SK-N-SH (cell line): Measurements from ENCODE around the gene RAB6B. TPM values are rescaled to one million over a fixed set of nuclear protein-coding genes. Genes with fewer than 3 reads are reported as not detected.

Source experiments
- CTCF ChIA-PET: fragments of 300-600, 350-600 bp; formaldehyde crosslinking; extraction: SDS; loops from one replicate; lab custom pipeline; 2021; lab: Yijun Ruan, JAX
- POLR2A ChIA-PET: fragments of 350-600 bp; sonication (Branson Sonifier 250); formaldehyde crosslinking; extraction: SDS; loops from one replicate; lab custom pipeline; 2020; ENCODE audit warnings: antibody characterized with exemption, inconsistent platforms; lab: Yijun Ruan, JAX
- DNase-seq: peaks from one replicate; pipeline ENCODE4 v3.0.0; 2012
- H2AFZ ChIP-seq: fragments of 200-600 bp; sonication (generic); 2 replicates; pipeline ENCODE4 v1.8.1; 2016; ENCODE audit warnings: antibody characterized with exemption, mild to moderate bottlenecking, low read depth
- H3F3A ChIP-seq: fragments of 200-600 bp; sonication (generic); replicated peaks from 2 replicates; pipeline ENCODE3; 2016; ENCODE audit warnings: antibody characterized with exemption, mild to moderate bottlenecking; ENCODE audit not compliant: insufficient read depth
- H3K27ac ChIP-seq, 2 experiments: fragments of 200-500 bp in 1 of 2; fragments of 200-600 bp in 1 of 2; sonication (Bioruptor generic) in 1 of 2; sonication (generic), shearing (Covaris generic) in 1 of 2; 2 replicates each; pipeline versions ENCODE4 v1.5.1 to v1.6.1; 2014 to 2016; ENCODE audit warnings: low read depth in 2 of 2, inconsistent platforms in 1 of 2, low read length in 1 of 2, mild to moderate bottlenecking in 1 of 2, mixed read lengths in 1 of 2
- H3K27me3 ChIP-seq: fragments of 200-600 bp; sonication (generic), shearing (Covaris generic); 2 replicates; pipeline ENCODE4 v1.6.1; 2016; ENCODE audit warnings: mixed run types; ENCODE audit not compliant: insufficient read depth
- H3K36me3 ChIP-seq, 2 experiments: fragments of 200-500 bp in 1 of 2; fragments of 200-600 bp in 1 of 2; sonication (Bioruptor generic) in 1 of 2; sonication (generic) in 1 of 2; replicated peaks in 1 of 2; 2 replicates each; pipeline versions ENCODE3 to v1.5.1; 2014 to 2016; ENCODE audit warnings: low read length in 1 of 2, mild to moderate bottlenecking in 1 of 2; ENCODE audit not compliant: insufficient read depth in 2 of 2, control insufficient read depth in 1 of 2
- H3K4me1 ChIP-seq, 2 experiments: fragments of 200-500 bp in 1 of 2; fragments of 200-600 bp in 1 of 2; sonication (Bioruptor generic) in 1 of 2; sonication (generic), shearing (Covaris generic) in 1 of 2; 2 replicates each; pipeline versions ENCODE4 v1.5.1 to v1.6.1; 2014 to 2016; ENCODE audit warnings: low read depth in 1 of 2, low read length in 1 of 2, mixed run types in 1 of 2; ENCODE audit not compliant: insufficient read depth in 2 of 2, control insufficient read depth in 1 of 2
- H3K4me2 ChIP-seq: fragments of 200-600 bp; sonication (generic), shearing (Covaris generic); 2 replicates; pipeline ENCODE4 v1.6.1; 2017; ENCODE audit warnings: mixed run types
- H3K4me3 ChIP-seq, 2 experiments: fragments of 200-500 bp in 1 of 2; fragments of 200-600 bp in 1 of 2; sonication (Bioruptor generic) in 1 of 2; sonication (generic), shearing (Covaris generic) in 1 of 2; 2 replicates each; pipeline versions ENCODE4 v1.5.1 to v1.8.1; 2014 to 2016; ENCODE audit warnings: low read depth in 2 of 2, inconsistent platforms in 1 of 2, low read length in 1 of 2, mild to moderate bottlenecking in 1 of 2, mixed read lengths in 1 of 2, moderate library complexity in 1 of 2
- H3K79me2 ChIP-seq: fragments of 200-600 bp; sonication (generic); 2 replicates; pipeline ENCODE4 v1.8.1; 2017; ENCODE audit warnings: mild to moderate bottlenecking; ENCODE audit not compliant: insufficient read depth
- H3K9ac ChIP-seq: fragments of 200-600 bp; sonication (generic); 2 replicates; pipeline ENCODE4 v1.6.1; 2017; ENCODE audit warnings: mixed run types
- H3K9me2 ChIP-seq: fragments of 200-600 bp; sonication (generic); 2 replicates; pipeline ENCODE4 v1.6.1; 2017; ENCODE audit warnings: mixed run types
- H3K9me3 ChIP-seq: fragments of 200-600 bp; sonication (generic); 2 replicates; pipeline ENCODE4 v1.6.1; 2017; ENCODE audit warnings: mixed run types, mild to moderate bottlenecking, moderate library complexity
- H4K20me1 ChIP-seq: fragments of 200-600 bp; sonication (generic); 2 replicates; pipeline ENCODE4 v1.6.1; 2017; ENCODE audit warnings: mild to moderate bottlenecking, mixed run types; ENCODE audit not compliant: insufficient read depth
- GABPA ChIP-seq: IDR thresholded peaks from 2 replicates; pipeline ENCODE4 v1.4.0; 2012; ENCODE audit warnings: low read depth, mild to moderate bottlenecking
- GATA2 ChIP-seq: sonication (generic); formaldehyde crosslinking; IDR thresholded peaks from 2 replicates; pipeline ENCODE4 v1.5.0; 2020; ENCODE audit warnings: mild to moderate bottlenecking, missing genetic modification reagents
- IRF3 ChIP-seq: fragments of 150-350 bp; IDR thresholded peaks from 2 replicates; pipeline ENCODE4 v1.6.1; 2016; ENCODE audit warnings: mild to moderate bottlenecking, low read depth, low read length
- JUND ChIP-seq: IDR thresholded peaks from 2 replicates; pipeline ENCODE4 v1.4.0; 2012
- MEF2A ChIP-seq: IDR thresholded peaks from 2 replicates; pipeline ENCODE4 v1.4.0; 2012; ENCODE audit warnings: low read depth, borderline replicate concordance
- MXI1 ChIP-seq: IDR thresholded peaks from 2 replicates; pipeline ENCODE4 v1.6.1; 2012; ENCODE audit warnings: mild to moderate bottlenecking, low read depth, low read length, improper control_type of control experiment
- NFIC ChIP-seq: IDR thresholded peaks from 2 replicates; pipeline ENCODE4 v1.4.0; 2012; ENCODE audit warnings: borderline replicate concordance
- NRF1 ChIP-seq: IDR thresholded peaks from 2 replicates; pipeline ENCODE4 v1.6.1; 2012; ENCODE audit warnings: low read depth, mild to moderate bottlenecking, low read length
- RCOR1 ChIP-seq: fragments of 150-350 bp; IDR thresholded peaks from 2 replicates; pipeline ENCODE4 v1.6.1; 2017; ENCODE audit warnings: antibody characterized with exemption, low read length
- RXRA ChIP-seq: IDR thresholded peaks from 2 replicates; pipeline ENCODE4 v1.4.0; 2012; ENCODE audit warnings: low read depth, mild to moderate bottlenecking, borderline replicate concordance
- TCF12 ChIP-seq: IDR thresholded peaks from 2 replicates; pipeline ENCODE4 v1.4.0; 2012
- USF2 ChIP-seq: fragments of 150-350 bp; IDR thresholded peaks from 2 replicates; pipeline ENCODE4 v1.6.1; 2017; ENCODE audit warnings: antibody characterized with exemption, low read length, low read depth, borderline replicate concordance
- YY1 ChIP-seq: IDR thresholded peaks from 2 replicates; pipeline ENCODE4 v1.4.0; 2012; ENCODE audit warnings: low read depth, mild to moderate bottlenecking
- ZBTB33 ChIP-seq: IDR thresholded peaks from 2 replicates; pipeline ENCODE4 v1.4.0; 2012; ENCODE audit warnings: low read depth, borderline replicate concordance
- WGBS: methylation state at CpG from one replicate; pipeline ENCODE4 v1.1.6; 2017; ENCODE audit warnings: low lambda C conversion rate; 5-methylcytosine and 5-hydroxymethylcytosine counted together
- polyA plus RNA-seq, 3 experiments: library from polyadenylated mRNA; depleted of rRNA; stranded (reverse); fragments of >200 nt; gene quantifications; 2 replicates each; pipeline ENCODE4 v1.2.3, GENCODE V29; 2012
- TF ChIP-seq, protein P1 (sequence below): IDR thresholded peaks from 2 replicates; pipeline ENCODE4 v1.4.0; 2012; ENCODE audit warnings: low read depth
- TF ChIP-seq, protein P2 (sequence below): fragments of 200-600 bp; sonication (generic); IDR thresholded peaks from 2 replicates; pipeline ENCODE4 v1.6.1; 2017; ENCODE audit warnings: antibody characterized with exemption, mild to moderate bottlenecking, moderate library complexity
- TF ChIP-seq, protein P3 (sequence below): IDR thresholded peaks from 2 replicates; pipeline ENCODE4; 2012

RAB6B gene
- polyA plus RNA-seq, 1 of the 3 experiments (the other 2 are of a cell fraction), result 9.3 TPM

- TF ChIP-seq USF2, result no peak
- TF ChIP-seq GABPA, result no peak
Measured at GRCh38 chr3:133880287-133880686, 15.4 kb downstream of the RAB6B start (continued).

DNA sequence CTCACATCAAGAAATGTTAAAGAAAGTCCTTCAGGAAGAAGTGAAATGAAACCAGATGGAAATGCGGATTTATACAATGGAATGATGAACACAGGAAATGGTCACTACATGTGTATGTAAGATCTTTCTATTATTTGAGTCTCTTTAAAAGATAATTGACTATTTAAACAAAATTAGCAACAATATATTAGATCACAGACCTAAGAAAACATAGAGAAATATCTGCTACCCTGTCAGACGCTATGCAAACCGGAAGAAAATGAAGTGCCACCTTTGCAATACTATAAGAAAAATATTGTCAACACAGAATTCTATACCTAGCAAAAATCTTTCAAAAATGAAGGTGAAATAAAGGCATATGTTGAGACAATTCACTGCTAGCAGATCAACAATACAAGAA, 17.2 kb downstream of the RAB6B start:
- WGBS, result 79% methylated on average over 3 of the region's 3 CpGs
- no peaks in the 10 kb centered on the region for H3F3A ChIP-seq

More for the DNA sequence above, 17.2 kb downstream of the RAB6B start:
- no peaks in the 10 kb centered on the region for H4K20me1 ChIP-seq
- no peak overlapping the region for H3K27ac ChIP-seq
- H3K27me3 ChIP-seq, result no peaks in the 10 kb centered on the region
- H3K36me3 ChIP-seq, result no peaks in the 10 kb centered on the region
- ChIA-PET POLR2A (no interaction called here), CTCF (no interaction called here)
- H3K4me1 ChIP-seq, result no peaks in the 10 kb centered on the region; a peak in 1 of 4 replicates
- TF ChIP-seq NFIC (no peak), MEF2A (no peak), ZBTB33 (no peak), RCOR1 (no peak), RXRA (no peak), GATA2 (no peak), USF2 (no peak), IRF3 (no peak), NRF1 (no peak), MXI1 (no peak), JUND (no peak), TCF12 (no peak), YY1 (no peak)
- TF ChIP-seq, protein P1, sequence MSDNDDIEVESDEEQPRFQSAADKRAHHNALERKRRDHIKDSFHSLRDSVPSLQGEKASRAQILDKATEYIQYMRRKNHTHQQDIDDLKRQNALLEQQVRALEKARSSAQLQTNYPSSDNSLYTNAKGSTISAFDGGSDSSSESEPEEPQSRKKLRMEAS, result no peak
- TF ChIP-seq, protein P2, sequence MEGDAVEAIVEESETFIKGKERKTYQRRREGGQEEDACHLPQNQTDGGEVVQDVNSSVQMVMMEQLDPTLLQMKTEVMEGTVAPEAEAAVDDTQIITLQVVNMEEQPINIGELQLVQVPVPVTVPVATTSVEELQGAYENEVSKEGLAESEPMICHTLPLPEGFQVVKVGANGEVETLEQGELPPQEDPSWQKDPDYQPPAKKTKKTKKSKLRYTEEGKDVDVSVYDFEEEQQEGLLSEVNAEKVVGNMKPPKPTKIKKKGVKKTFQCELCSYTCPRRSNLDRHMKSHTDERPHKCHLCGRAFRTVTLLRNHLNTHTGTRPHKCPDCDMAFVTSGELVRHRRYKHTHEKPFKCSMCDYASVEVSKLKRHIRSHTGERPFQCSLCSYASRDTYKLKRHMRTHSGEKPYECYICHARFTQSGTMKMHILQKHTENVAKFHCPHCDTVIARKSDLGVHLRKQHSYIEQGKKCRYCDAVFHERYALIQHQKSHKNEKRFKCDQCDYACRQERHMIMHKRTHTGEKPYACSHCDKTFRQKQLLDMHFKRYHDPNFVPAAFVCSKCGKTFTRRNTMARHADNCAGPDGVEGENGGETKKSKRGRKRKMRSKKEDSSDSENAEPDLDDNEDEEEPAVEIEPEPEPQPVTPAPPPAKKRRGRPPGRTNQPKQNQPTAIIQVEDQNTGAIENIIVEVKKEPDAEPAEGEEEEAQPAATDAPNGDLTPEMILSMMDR, result no peak
- TF ChIP-seq, protein P3, sequence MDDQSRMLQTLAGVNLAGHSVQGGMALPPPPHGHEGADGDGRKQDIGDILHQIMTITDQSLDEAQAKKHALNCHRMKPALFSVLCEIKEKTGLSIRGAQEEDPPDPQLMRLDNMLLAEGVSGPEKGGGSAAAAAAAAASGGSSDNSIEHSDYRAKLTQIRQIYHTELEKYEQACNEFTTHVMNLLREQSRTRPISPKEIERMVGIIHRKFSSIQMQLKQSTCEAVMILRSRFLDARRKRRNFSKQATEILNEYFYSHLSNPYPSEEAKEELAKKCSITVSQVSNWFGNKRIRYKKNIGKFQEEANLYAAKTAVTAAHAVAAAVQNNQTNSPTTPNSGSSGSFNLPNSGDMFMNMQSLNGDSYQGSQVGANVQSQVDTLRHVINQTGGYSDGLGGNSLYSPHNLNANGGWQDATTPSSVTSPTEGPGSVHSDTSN, result no peak
- no peaks in the 10 kb centered on the region for H3K9me3 ChIP-seq
- no peak overlapping the region for H3K4me3 ChIP-seq
- H3K4me2 ChIP-seq, result no peak overlapping the region
- DNase-seq, result no peak
- no peaks in the 10 kb centered on the region for H3K9me2 ChIP-seq
- H2AFZ ChIP-seq, result no peak overlapping the region
- no peak overlapping the region for H3K9ac ChIP-seq
- no peaks in the 10 kb centered on the region for H3K79me2 ChIP-seq
